GM12878 (cell line): ENCODE measurements around the gene UHRF1. TPM values are rescaled to one million over a fixed set of nuclear protein-coding genes. Genes with fewer than 3 reads are reported as not detected.

Source experiments
- ATAC-seq: fragments of 200-7000 bp; cut with Tn5 transposase; 3 replicates; pipeline ENCODE4 v1.9.1; 2020; ENCODE audit warnings: mild to moderate bottlenecking, moderate library complexity
- BruUV-seq: library from RNA; stranded (reverse); fragments of 400-500 nt; replicated peaks from 2 replicates; lab custom pipeline; 2021; lab: Mats Ljungman, UMichigan
- CTCF ChIA-PET: fragments of 300-600 bp; sonication (Branson Sonifier 250); formaldehyde crosslinking; extraction: SDS; loops from one replicate; lab custom pipeline; 2021; ENCODE audit warnings: inconsistent platforms; lab: Yijun Ruan, JAX
- POLR2A ChIA-PET: fragments of 350-600 bp; formaldehyde crosslinking; extraction: SDS; loops from one replicate; lab custom pipeline; 2021; ENCODE audit warnings: inconsistent platforms; lab: Charles Lee
- RAD21 ChIA-PET: fragments of 300-600 bp; sonication (Branson Sonifier 250); formaldehyde crosslinking; loops from one replicate; lab custom pipeline; 2023; ENCODE audit warnings: antibody characterized with exemption; ENCODE audit not compliant: unreplicated experiment; lab: Charles Lee
- SMC1A ChIA-PET: fragments of 300-600 bp; sonication (Branson Sonifier 250); formaldehyde crosslinking; loops from one replicate; lab custom pipeline; 2023; ENCODE audit not compliant: unreplicated experiment, uncharacterized antibody; lab: Charles Lee
- DNase-seq: peaks from one replicate; pipeline ENCODE4 v3.0.0-alpha.2; 2011; ENCODE audit warnings: low read depth, low spot score
- FAIRE-seq: peaks from 3 replicates; lab custom pipeline; 2011; peaks lifted over from hg19 to GRCh38; lab: Jason Lieb, UNC
- H2AFZ ChIP-seq: 2 replicates; pipeline ENCODE4 v1.6.0; 2011; ENCODE audit warnings: low read depth, low read length, control low read depth; ENCODE audit not compliant: control insufficient read depth
- H3K27ac ChIP-seq: 2 replicates; pipeline ENCODE4 v1.5.1; 2011; ENCODE audit warnings: control low read depth; ENCODE audit not compliant: control insufficient read depth, insufficient read depth
- H3K27me3 ChIP-seq, 2 experiments: replicated peaks in 1 of 2; 2 replicates each; pipeline versions ENCODE4 v1.6.0 to v1.6.1; 2011; ENCODE audit warnings: low read length in 1 of 2; ENCODE audit not compliant: control insufficient read depth in 2 of 2, insufficient read depth in 2 of 2
- H3K36me3 ChIP-seq, 2 experiments: 2 replicates each; pipeline ENCODE4 v1.5.1; 2011; ENCODE audit warnings: low read length in 1 of 2; ENCODE audit not compliant: control insufficient read depth in 2 of 2, insufficient read depth in 2 of 2
- H3K4me1 ChIP-seq: 2 replicates; pipeline ENCODE4 v1.6.1; 2011; ENCODE audit warnings: mild to moderate bottlenecking, low read length, moderate library complexity, mixed read lengths; ENCODE audit not compliant: control insufficient read depth, insufficient read depth
- H3K4me2 ChIP-seq: 2 replicates; pipeline ENCODE4 v1.6.0; 2011; ENCODE audit warnings: control low read depth; ENCODE audit not compliant: control insufficient read depth, insufficient read depth
- H3K4me3 ChIP-seq: fragments of 200-600 bp; sonication (generic); 2 replicates; pipeline ENCODE4 v1.5.1; 2016
- H3K79me2 ChIP-seq: 2 replicates; pipeline ENCODE4 v1.6.0; 2011; ENCODE audit warnings: low read length; ENCODE audit not compliant: control insufficient read depth, insufficient read depth
- H3K9ac ChIP-seq: 2 replicates; pipeline ENCODE4 v1.8.0; 2011; ENCODE audit warnings: low read length, control low read depth, mixed read lengths; ENCODE audit not compliant: control insufficient read depth, insufficient read depth
- H3K9me3 ChIP-seq: replicated peaks from 3 replicates; pipeline ENCODE4 v1.5.1; 2011; ENCODE audit warnings: mild to moderate bottlenecking, low read length; ENCODE audit not compliant: control insufficient read depth, insufficient read depth
- H4K20me1 ChIP-seq: 2 replicates; pipeline ENCODE4 v1.6.0; 2011; ENCODE audit not compliant: control insufficient read depth, insufficient read depth
- ETV6 ChIP-seq, 2 experiments: fragments of 450-650 bp in 1 of 2; IDR thresholded peaks in 1 of 2; conservative IDR thresholded peaks in 1 of 2; 2 replicates each; pipeline ENCODE4 v1.6.1; 2014; ENCODE audit warnings: antibody characterized with exemption in 1 of 2, borderline replicate concordance in 1 of 2, low read depth in 1 of 2, mild to moderate bottlenecking in 1 of 2, moderate library complexity in 1 of 2
- GABPA ChIP-seq: IDR thresholded peaks from 2 replicates; pipeline ENCODE4 v1.6.1; 2014; ENCODE audit warnings: antibody characterized with exemption, low read depth, mild to moderate bottlenecking, inconsistent platforms
- GATAD2B ChIP-seq: fragments of 450-650 bp; conservative IDR thresholded peaks from 2 replicates; pipeline ENCODE4 v1.6.1; 2017; ENCODE audit warnings: low read depth, mild to moderate bottlenecking, moderate library complexity
- HSF1 ChIP-seq: fragments of 150-350 bp; IDR thresholded peaks from 2 replicates; pipeline ENCODE4 v1.6.1; 2014; ENCODE audit warnings: mild to moderate bottlenecking, low read depth, low read length
- MYB ChIP-seq: fragments of 150-350 bp; IDR thresholded peaks from 2 replicates; pipeline ENCODE4 v1.6.1; 2014; ENCODE audit warnings: mild to moderate bottlenecking, low read depth, low read length, borderline replicate concordance
- PML ChIP-seq: IDR thresholded peaks from 2 replicates; pipeline ENCODE4 v1.6.1; 2012; ENCODE audit warnings: low read length, inconsistent platforms
- SKIL ChIP-seq: fragments of 450-650 bp; IDR thresholded peaks from 2 replicates; pipeline ENCODE4 v1.6.1; 2017; ENCODE audit warnings: mild to moderate bottlenecking, low read depth, inconsistent platforms; ENCODE audit not compliant: poor library complexity, severe bottlenecking
- ZNF274 ChIP-seq: IDR thresholded peaks from one replicate; pipeline ENCODE4 v1.8.0; 2011; ENCODE audit not compliant: insufficient read length, insufficient read depth
- WGBS: methylation state at CpG from one replicate; pipeline ENCODE4 v1.1.6; 2016; ENCODE audit warnings: low lambda C conversion rate; ENCODE audit not compliant: insufficient replicate concordance, insufficient coverage; ENCODE audit errors: missing lambda C conversion rate; 5-methylcytosine and 5-hydroxymethylcytosine counted together
- in situ Hi-C: fragments of 300-500 bp; cut with MboI; formaldehyde crosslinking; loops from 9 replicates; pipeline ENCODE4 v1.14.3; 2018; ENCODE audit warnings: mixed read lengths
- intact Hi-C: fragments of 100-400 bp; cut with micrococcal nuclease; formaldehyde crosslinking; loops from one replicate; pipeline ENCODE4 v1.14.2; 2022; ENCODE audit not compliant: unreplicated experiment
- polyA plus RNA-seq, 11 experiments: library from polyadenylated mRNA; depleted of rRNA in 4 of 11; unstranded in 6 of 11; stranded (reverse) in 5 of 11; fragments of >200 nt; fragmentation: Nextera tagmentation in 4 of 11; fragmentation: Illumina TruSeq in 1 of 11; extraction: Ambion mirVana in 4 of 11; extraction: Trizol in 1 of 11; gene quantifications; 1 replicate in 1 of 11; 2 replicates in 10 of 11; pipeline versions ENCODE4 v1.2.1 to v1.2.3, GENCODE V29; 2011 to 2016; ENCODE audit warnings: inconsistent platforms in 2 of 11, missing spikeins in 2 of 11, low read depth in 1 of 11
- total RNA-seq, 4 experiments: library from RNA; depleted of rRNA in 3 of 4; stranded (reverse); fragments of >200 nt in 3 of 4; fragmentation: Illumina TruSeq in 1 of 4; extraction: Trizol in 1 of 4; gene quantifications; 2 replicates each; pipeline versions ENCODE4 v1.2.1 to v1.2.3, GENCODE V29; 2013 to 2021
- TF ChIP-seq, protein P1 (sequence below): fragments of 450-650 bp; IDR thresholded peaks from 2 replicates; pipeline ENCODE4 v1.6.1; 2014; ENCODE audit warnings: mild to moderate bottlenecking

The UHRF1 gene
- total and polyA plus RNA-seq, 10 of the 15 experiments (the other 5 are each of a cell fraction or from before 2014, with no cell fraction given): 13.0 to 109 (median 37.7) TPM

- H2AFZ ChIP-seq: no peak overlapping the region
- no peak for TF ChIP-seq GATAD2B
- TF ChIP-seq, protein P1, sequence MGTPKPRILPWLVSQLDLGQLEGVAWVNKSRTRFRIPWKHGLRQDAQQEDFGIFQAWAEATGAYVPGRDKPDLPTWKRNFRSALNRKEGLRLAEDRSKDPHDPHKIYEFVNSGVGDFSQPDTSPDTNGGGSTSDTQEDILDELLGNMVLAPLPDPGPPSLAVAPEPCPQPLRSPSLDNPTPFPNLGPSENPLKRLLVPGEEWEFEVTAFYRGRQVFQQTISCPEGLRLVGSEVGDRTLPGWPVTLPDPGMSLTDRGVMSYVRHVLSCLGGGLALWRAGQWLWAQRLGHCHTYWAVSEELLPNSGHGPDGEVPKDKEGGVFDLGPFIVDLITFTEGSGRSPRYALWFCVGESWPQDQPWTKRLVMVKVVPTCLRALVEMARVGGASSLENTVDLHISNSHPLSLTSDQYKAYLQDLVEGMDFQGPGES: no peak
- TF ChIP-seq, all 136 proteins: peak for 0
- Histone ChIP-seq H3K9me3 (no peaks in the 10 kb centered on the region), H3K4me1 (peaks cover 16% of the 10 kb centered on the region), H3K4me2 (peak overlapping the region; percentile 91; the same call in 1 of the 2 replicates), H3K79me2 (peaks cover 70% of the 10 kb centered on the region), H4K20me1 (peaks cover 10% of the 10 kb centered on the region), H3K9ac (no peak overlapping the region), H3K36me3 (peaks cover 2 to 4% of the 10 kb centered on the region in 2 experiments; a peak in 2 of 4 replicates), H3K4me3 (no peak overlapping the region; the same call in 1 of the 2 replicates), H3K27me3 (no peaks in the 10 kb centered on the region), H3K27ac (no peak overlapping the region)
- in situ Hi-C loops (no loop called here), intact Hi-C loops (no loop called here)
- ChIA-PET RAD21 (interaction anchor here (0.7 kb wide), 1 partner anchor 105 kb away, joined by 3 read pairs; the partner anchor contains the start of gene PLIN3), CTCF (interaction anchor here (1.1 to 2.3 kb wide), 2 partner anchors 59 to 100 kb away, joined by 3 to 8 read pairs; no protein-coding TSS in a partner anchor), SMC1A (interaction anchor here (0.9 kb wide), 2 partner anchors 23 to 979 kb away, joined by 3 read pairs; no protein-coding TSS in a partner anchor), POLR2A (interaction anchor here (0.6 kb wide), 1 partner anchor 14 kb away, joined by 5 read pairs; no protein-coding TSS in a partner anchor)
- 64% methylated on average over 12 of the region's 12 CpGs for WGBS
- ATAC-seq (no peak), FAIRE-seq (no peak), DNase-seq (no peak)
- BruUV-seq: no TSS peak
Observed at GRCh38 chr19:4972509-4973230, 63.4 kb downstream of the UHRF1 start.

DNA sequence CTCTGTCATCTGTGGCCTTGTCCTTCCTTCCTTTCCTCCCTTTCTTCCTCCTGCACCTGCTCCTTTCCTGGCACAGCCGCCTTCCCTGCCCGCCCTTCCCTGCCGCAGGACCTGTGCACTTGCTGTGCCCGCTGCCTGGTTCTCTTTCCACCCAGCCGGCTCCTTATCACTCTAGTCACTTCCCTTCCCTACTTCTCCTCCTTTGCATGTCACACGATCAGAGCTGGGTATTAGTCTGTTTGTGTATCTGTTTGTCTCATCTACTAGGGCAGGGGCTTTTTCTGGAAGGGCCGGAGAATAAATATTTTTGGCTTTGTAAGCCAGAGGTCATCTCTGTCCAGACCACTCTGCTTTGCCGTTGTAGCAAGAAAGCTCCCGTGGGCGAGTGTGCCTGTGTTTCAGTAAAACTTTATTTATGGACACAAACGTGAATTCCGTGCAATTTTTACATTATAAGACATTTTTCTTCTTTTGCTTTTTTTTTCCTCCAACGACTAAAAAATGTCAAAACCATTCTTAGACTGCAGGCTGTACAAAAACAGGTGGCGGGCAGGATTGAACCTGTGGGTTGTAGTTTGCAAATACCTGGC lies 65.7 kb downstream of the UHRF1 start:
- ChIA-PET POLR2A (interaction anchor here (0.6 to 0.7 kb wide), 2 partner anchors 184 to 648 kb away, joined by 3 to 4 read pairs; partner anchors contain the start of gene SAFB), RAD21 (no interaction called here), CTCF (interaction anchor here (0.7 to 1.1 kb wide), 3 partner anchors 8 to 26 kb away, joined by 3 to 5 read pairs (median 4); no protein-coding TSS in a partner anchor), SMC1A (no interaction called here)
- in situ Hi-C loops: no loop called here
- Histone ChIP-seq H3K27ac (no peak overlapping the region), H2AFZ (no peak overlapping the region), H4K20me1 (peaks cover 10% of the 10 kb centered on the region), H3K79me2 (peaks cover 74% of the 10 kb centered on the region), H3K4me2 (no peak overlapping the region), H3K9ac (no peak overlapping the region), H3K36me3 (peaks cover 2 to 6% of the 10 kb centered on the region in 2 experiments; a peak in 2 of 4 replicates), H3K9me3 (no peaks in the 10 kb centered on the region), H3K4me1 (peaks cover 12% of the 10 kb centered on the region), H3K27me3 (no peaks in the 10 kb centered on the region), H3K4me3 (no peak overlapping the region)
- FAIRE-seq (no peak), DNase-seq (no peak), ATAC-seq (no peak)
- BruUV-seq: no TSS peak
- intact Hi-C loops: no loop called here
- 87% methylated on average over 14 of the region's 14 CpGs for WGBS
- no peak for TF ChIP-seq ZNF274
- no peak for TF ChIP-seq GABPA
- no peak for TF ChIP-seq ETV6 (conservative IDR thresholded peaks at IDR 0.05 in 1 of 2, IDR thresholded peaks at IDR 0.05 in 1 of 2; ENCODE audit: borderline replicate concordance in 1 of 2, low read depth in 1 of 2)
- TF ChIP-seq SKIL: no peak
- no peak for TF ChIP-seq MYB
- TF ChIP-seq HSF1: no peak
- TF ChIP-seq PML: no peak
